Measurements from ENCODE around the gene AMH. TPM values are rescaled to one million over a fixed set of nuclear protein-coding genes. Genes with fewer than 3 reads are reported as not detected.

Gene AMH
- total RNA-seq, 4 donors from 2014 or later, result 0.50 to 3.7 (median 1.3) TPM

- H3K36me3 ChIP-seq, result peaks cover 45 to 99% (median 95%) of the 10 kb centered on the region in 4 donors
- H3K4me1 ChIP-seq, result peaks cover 0 to 13% (median 6%) of the 10 kb centered on the region in 4 donors
- intact Hi-C loops (cut with DNase I), result loop anchor here (5.0 kb wide), 1 partner anchor 66 kb away; no protein-coding TSS in a partner anchor
These were observed 25.7 kb upstream of the AMH start for GRCh38 chr19:2223391-2223790.

GRCh38 chr19:2223959-2224358, 25.2 kb upstream of the AMH start:
- H3K36me3 ChIP-seq, result peaks cover 45 to 99% (median 95%) of the 10 kb centered on the region in 4 donors
- peaks cover 0 to 13% (median 6%) of the 10 kb centered on the region in 4 donors for H3K4me1 ChIP-seq
- no peak overlapping the region for H3K27ac ChIP-seq (replicated peaks in 1 of 4)
- DNase-seq (ENCODE audit: extremely low spot score), result no peak
- intact Hi-C loops (cut with DNase I), result loop anchor here (5.0 kb wide), 1 partner anchor 67 kb away; no protein-coding TSS in a partner anchor
- H3K4me3 ChIP-seq, result no peak overlapping the region
- no peaks in the 10 kb centered on the region for H3K27me3 ChIP-seq
- H3K9me3 ChIP-seq, result no peaks in the 10 kb centered on the region
- WGBS, result 88% methylated on average over 14 of the region's 14 CpGs
- TF ChIP-seq POLR2A (IDR thresholded peaks at IDR 0.05; ENCODE audit: low read depth) (no peak), EP300 (IDR thresholded peaks at IDR 0.05) (no peak), POLR2AphosphoS5 (IDR thresholded peaks at IDR 0.05) (no peak)
- TF ChIP-seq, protein P1, sequence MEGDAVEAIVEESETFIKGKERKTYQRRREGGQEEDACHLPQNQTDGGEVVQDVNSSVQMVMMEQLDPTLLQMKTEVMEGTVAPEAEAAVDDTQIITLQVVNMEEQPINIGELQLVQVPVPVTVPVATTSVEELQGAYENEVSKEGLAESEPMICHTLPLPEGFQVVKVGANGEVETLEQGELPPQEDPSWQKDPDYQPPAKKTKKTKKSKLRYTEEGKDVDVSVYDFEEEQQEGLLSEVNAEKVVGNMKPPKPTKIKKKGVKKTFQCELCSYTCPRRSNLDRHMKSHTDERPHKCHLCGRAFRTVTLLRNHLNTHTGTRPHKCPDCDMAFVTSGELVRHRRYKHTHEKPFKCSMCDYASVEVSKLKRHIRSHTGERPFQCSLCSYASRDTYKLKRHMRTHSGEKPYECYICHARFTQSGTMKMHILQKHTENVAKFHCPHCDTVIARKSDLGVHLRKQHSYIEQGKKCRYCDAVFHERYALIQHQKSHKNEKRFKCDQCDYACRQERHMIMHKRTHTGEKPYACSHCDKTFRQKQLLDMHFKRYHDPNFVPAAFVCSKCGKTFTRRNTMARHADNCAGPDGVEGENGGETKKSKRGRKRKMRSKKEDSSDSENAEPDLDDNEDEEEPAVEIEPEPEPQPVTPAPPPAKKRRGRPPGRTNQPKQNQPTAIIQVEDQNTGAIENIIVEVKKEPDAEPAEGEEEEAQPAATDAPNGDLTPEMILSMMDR (IDR thresholded peaks at IDR 0.05), result no peak

More at GRCh38 chr19:2223391-2223790, 25.7 kb upstream of the AMH start:
- Histone ChIP-seq H3K27me3 (no peaks in the 10 kb centered on the region), H3K27ac (replicated peaks in 1 of 4) (no peak overlapping the region), H3K4me3 (no peak overlapping the region), H3K9me3 (no peaks in the 10 kb centered on the region)
- DNase-seq (ENCODE audit: extremely low spot score), result no peak
- TF ChIP-seq, protein P1 (IDR thresholded peaks at IDR 0.05), result no peak
- TF ChIP-seq POLR2A (IDR thresholded peaks at IDR 0.05; ENCODE audit: low read depth) (no peak), POLR2AphosphoS5 (IDR thresholded peaks at IDR 0.05) (no peak), EP300 (IDR thresholded peaks at IDR 0.05) (no peak)
- WGBS, result 90% methylated on average over 17 of the region's 18 CpGs

GRCh38 chr19:2224754-2225349, 24.3 kb upstream of the AMH start:
- TF ChIP-seq POLR2AphosphoS5 (IDR thresholded peaks at IDR 0.05) (no peak), POLR2A (IDR thresholded peaks at IDR 0.05; ENCODE audit: low read depth) (no peak), EP300 (IDR thresholded peaks at IDR 0.05) (no peak)
- TF ChIP-seq, protein P1 (IDR thresholded peaks at IDR 0.05), result no peak
- WGBS, result 85% methylated on average over 13 of the region's 13 CpGs
- Histone ChIP-seq H3K27me3 (no peaks in the 10 kb centered on the region), H3K36me3 (peaks cover 45 to 99% (median 96%) of the 10 kb centered on the region in 4 donors), H3K9me3 (no peaks in the 10 kb centered on the region), H3K4me1 (peaks cover 0 to 13% (median 6%) of the 10 kb centered on the region in 4 donors), H3K4me3 (no peak overlapping the region), H3K27ac (replicated peaks in 1 of 4) (no peak overlapping the region)
- DNase-seq (ENCODE audit: extremely low spot score), result no peak
- intact Hi-C loops (cut with DNase I), result loop anchor here (5.0 kb wide), 1 partner anchor 68 kb away; no protein-coding TSS in a partner anchor

GRCh38 chr19:2225415-2226050, 23.6 kb upstream of the AMH start:
- intact Hi-C loops (cut with DNase I), result no loop called here
- H3K36me3 ChIP-seq, result peaks cover 46 to 99% (median 96%) of the 10 kb centered on the region in 4 donors
- no peak for TF ChIP-seq POLR2AphosphoS5 (IDR thresholded peaks at IDR 0.05)
- TF ChIP-seq, protein P1 (IDR thresholded peaks at IDR 0.05), result no peak

More at GRCh38 chr19:2225415-2226050, 23.6 kb upstream of the AMH start:
- no peak for DNase-seq (ENCODE audit: extremely low spot score)
- WGBS, result 95% methylated on average over 32 of the region's 32 CpGs
- no peak overlapping the region for H3K4me3 ChIP-seq
- peaks cover 0 to 13% (median 6%) of the 10 kb centered on the region in 4 donors for H3K4me1 ChIP-seq
- H3K9me3 ChIP-seq, result no peaks in the 10 kb centered on the region
- H3K27me3 ChIP-seq, result no peaks in the 10 kb centered on the region
- no peak overlapping the region for H3K27ac ChIP-seq (replicated peaks in 1 of 4)
